ENCODE results near the gene TGFBR3.
A peak's percentile ranks its signal among the peaks of the same experiment; 100 is the strongest.

TGFBR3 gene

DNA sequence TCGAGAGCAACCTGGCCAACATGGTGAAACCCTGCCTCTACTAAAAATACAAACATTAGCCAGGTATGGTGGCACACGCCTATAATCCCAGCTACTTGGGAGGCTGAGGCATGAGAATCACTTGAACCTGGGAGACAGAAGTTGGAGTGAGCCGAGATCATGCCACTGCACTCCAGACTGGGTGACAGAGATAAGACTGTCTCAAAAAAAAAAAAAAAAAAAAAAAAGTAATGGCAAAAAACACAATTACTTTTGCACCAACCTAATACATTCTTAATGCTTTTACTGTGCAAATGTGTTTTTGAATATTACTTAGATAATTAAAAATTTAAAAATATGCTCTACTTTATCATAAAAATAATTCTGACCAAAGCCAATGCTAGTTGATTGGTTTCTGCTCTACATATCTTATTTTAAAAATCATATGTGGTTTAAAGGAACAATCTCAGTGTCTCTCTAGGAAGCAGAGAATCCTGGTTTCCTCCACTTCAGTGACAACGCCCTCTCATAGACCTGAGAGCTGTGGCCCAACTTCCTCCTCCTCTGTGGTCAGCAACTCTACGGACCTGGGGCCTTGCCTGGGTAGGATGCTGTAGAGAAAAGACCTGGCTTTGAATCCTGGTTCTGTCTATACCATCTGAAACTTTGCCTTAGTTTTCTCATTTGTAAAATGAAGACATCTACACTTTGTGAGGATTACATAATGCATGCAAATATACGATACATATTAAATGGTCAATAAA is 64.7 kb downstream of the TGFBR3 start:
- no peak for ATAC-seq

DNA sequence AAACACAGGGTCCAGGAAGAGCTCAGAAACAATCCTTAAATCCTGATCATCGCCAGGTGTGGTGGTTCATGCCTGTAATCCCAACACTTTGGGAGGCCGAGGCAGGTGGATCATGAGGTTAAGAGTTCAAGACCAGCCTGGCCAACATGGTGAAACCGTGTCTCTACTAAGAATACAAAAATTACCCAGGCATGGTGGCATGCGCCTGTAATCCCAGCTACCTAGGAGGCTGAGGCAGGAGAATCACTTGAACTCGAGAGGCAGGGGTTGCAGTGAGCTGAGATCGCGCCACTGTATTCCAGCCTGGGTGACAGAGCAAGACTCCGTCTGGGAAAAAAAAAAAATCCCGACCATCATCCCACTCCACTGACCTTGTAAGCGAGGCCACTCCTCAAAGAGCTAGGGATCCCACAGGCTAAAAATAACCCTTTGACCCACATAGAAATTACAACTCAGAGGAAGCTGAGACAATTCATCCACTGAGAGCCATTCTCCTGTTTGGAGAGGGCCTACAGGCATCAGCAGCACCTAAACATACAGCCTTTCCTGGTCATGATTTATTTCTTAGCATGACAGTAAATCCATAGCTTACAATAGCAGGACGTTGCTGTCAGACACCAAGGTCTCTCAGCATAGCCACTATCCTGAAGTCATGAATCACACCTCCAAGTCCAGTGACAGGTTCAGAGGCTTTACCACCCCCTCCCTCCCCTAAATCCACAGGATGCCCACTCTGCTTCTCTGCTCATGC is 66.7 kb downstream of the TGFBR3 start:
- no peak for ATAC-seq

DNA sequence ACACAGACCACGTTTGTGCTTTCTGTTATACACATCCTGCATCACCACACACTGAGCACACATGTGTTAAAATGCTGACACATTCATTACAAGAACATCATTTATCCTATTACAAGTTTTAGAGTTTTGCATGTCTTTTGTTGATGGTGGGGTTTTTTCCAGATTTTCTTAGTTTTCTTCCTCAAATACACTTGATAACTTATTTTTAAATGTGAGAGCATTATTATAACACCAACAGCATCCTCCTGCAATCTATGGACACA is 67.3 kb downstream of the TGFBR3 start:
- ATAC-seq, result no peak

DNA sequence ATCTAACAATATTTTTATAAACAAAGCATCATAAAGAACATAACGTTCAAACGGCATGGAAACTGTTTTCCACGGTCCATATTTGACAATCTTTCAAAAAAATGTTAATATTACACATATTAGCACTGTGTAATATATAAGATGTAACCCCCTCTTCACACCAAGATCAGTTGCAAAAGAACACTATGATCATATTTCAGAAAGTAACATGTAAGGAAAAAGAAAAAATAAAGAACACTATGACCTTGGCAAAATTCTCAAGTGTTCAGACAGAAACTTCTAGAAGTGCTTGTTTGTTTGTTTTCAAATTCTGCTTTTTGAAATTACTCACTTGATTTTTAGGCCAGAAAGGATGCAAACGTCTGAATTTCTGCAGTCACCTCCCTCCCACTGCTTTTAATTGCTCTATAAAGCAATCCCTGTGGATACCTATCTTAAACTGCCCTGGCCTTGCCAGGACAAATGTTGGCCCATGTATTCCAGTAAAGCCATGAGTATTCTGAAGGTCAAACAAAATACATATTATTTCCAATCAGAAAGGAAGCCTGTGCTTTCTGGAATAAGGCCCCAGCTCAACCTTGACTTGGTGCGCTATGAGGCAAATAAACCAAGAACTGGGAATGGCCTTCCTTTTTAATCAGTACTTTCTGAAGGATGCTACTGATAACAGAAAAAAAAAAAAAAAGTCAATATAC is 68.6 kb downstream of the TGFBR3 start:
- no peak for ATAC-seq

- no peak for ATAC-seq
These were observed 69.9 kb downstream of the TGFBR3 start for GRCh38 chr1:91816031-91816430.

DNA sequence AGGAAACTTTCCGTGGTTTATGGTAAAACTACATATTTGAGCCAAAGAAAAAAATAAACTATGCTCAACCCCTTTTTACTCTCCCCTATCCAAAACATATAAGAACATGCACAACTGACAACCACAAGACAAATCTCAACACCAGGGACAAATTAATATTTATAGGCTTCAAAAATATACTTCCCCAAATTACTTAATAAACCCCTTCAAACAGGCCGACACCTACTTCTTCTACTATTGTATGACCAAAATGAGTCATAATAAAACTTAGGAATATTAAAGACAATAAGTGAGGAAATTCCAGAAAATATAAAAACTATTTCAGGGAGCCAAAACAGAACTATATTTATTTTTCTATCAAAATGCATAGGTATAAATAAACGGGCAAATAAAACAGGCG is 71.5 kb downstream of the TGFBR3 start:
- ATAC-seq, result no peak

- no peak for ATAC-seq
These were observed 72.1 kb downstream of the TGFBR3 start for GRCh38 chr1:91813813-91814212.

- ATAC-seq, result no peak
These were observed 74.5 kb downstream of the TGFBR3 start for GRCh38 chr1:91811363-91812025.

DNA sequence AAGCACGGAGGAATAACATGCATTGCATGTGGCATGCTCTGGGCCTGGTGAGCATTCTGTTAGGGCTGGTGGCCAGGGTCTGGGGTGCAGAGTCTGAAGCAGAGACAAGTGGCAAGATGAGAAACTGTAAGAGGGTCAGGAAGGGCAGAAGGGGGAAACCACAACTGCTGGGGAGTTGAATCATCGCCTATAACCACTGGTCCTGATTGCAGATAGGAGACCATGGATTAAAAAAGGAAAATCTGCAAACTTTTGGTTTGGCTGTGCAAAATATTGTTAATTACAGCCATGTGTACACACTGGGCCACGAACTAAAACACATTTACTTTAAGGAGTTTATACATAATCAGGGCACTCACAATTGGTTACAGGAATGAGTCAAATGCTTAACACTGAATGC is 76.6 kb downstream of the TGFBR3 start:
- peak in 1 of 2 donors; percentile 33 for ATAC-seq

- ATAC-seq, result no peak
These were observed 77.9 kb downstream of the TGFBR3 start for GRCh38 chr1:91807921-91808620.

DNA sequence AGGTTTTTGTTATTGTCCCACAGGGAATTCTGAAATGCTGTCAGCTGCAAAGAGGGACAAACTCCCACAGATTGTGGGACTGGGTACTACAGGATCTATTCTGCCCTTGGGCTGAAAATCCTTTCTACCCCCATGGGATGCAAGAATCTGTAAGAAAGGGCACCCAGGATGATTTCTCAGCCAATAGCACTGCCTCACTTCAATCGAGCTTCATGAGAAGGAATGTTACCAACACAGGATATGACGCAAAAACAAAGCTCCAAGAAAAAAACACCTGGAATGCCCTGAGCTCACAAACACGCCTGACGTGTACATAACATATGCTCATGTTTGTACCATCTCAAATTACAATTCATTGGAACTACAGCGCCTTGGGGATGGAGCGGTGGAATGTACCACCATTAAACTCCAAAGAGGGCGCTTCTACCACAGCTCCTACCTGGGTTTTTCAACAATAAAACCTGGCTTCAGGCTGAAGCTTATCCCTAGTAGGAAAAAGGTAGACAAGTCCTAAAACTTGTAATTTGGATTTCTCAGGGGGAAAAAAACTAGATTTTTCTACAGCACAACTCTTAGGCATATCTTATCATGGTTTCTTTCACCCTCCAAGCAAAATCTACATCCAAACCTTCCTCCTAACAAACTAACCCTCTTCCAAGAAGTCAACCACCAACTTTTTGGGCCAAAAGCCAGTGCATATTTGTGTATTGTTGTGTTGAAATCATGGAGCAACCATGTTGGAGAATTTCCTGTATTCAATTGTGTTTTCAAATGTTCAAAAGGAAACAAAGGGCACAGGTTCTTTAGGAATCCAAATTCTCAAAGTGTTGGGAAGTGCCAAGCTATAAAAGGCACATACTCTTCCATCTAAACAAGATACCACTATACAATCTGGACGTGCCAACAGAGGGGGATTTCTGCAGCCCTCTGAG is 78.9 kb downstream of the TGFBR3 start:
- no peak for ATAC-seq

DNA sequence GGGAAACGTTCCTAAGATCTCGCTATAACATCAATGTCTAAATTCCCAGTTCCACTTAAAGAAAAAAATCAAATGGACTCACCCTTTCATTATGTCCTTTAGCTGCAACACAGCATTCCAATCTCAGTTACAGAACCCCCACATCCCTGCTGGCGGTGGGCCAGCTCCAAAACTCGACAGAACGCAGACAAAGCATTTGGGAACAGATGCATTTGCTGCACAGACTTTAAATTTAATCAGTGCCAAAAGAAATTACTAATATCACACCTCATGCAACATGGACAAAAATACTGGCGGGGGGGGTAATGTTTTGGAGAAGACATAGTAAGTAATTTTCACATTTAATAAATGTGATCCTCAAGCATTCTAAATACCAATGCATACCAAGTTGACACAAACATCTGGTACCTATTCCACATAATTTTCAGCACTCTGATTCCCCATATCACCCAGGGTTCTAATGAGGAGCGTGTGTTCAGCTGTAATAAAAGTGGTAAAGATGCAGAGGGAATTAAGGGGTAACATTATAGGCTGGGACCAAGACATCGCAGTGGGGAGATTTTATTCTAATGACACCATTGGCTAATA is 79.7 kb downstream of the TGFBR3 start:
- ATAC-seq, result no peak

DNA sequence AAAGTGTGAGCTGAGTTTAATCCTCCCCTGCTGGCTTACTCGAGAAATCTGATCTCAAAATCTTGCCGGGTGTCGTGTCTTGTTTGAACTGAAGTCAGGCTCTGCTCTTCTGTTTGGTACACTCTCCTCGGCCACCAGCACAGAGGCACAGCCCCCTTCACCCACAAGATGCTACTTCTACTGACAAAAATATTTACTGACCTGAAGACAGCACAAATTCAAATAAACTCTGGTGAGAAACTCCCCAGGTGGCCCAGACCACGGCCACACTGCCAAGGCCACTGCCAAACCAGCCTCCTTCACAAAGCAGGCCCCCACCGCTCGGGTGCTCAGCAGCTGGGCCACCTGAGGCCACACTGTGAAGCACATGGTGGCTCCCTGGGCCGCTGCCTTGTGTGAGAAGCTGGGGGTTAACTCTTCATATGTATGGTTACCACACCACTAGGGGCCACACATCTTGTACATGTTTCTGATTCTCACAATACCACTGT is 80.6 kb downstream of the TGFBR3 start:
- ATAC-seq, result no peak

GRCh38 chr1:91804546-91805023 is 81.4 kb downstream of the TGFBR3 start:
- ATAC-seq, result peak; percentile 46 to 66

- peak; percentile 81 to 85 for ATAC-seq
These were observed 82.0 kb downstream of the TGFBR3 start for GRCh38 chr1:91803847-91804545.

- no peak for ATAC-seq
These were observed 82.8 kb downstream of the TGFBR3 start for GRCh38 chr1:91803123-91803522.

- no peak for ATAC-seq
These were observed 84.3 kb downstream of the TGFBR3 start for GRCh38 chr1:91801496-91802115.

DNA sequence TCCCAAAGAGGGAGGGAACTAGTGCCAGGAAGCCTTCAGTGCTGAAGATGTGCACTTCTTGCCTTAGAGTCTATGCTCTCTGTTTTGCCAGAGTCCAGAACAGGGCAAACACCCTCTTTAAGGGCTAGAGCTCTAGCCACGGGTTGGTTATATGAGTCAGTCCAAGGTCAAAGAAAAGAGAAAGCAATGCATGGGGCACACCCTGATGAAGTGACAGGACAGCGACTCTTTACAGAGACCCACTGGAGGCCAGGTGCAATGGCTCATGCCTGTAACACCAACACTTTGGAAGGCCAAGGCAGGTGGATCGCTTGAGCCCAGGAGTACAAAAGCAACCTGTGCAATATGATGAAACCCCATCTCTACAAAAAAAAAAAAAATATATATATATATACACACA is 86.1 kb downstream of the TGFBR3 start:
- ATAC-seq, result no peak

DNA sequence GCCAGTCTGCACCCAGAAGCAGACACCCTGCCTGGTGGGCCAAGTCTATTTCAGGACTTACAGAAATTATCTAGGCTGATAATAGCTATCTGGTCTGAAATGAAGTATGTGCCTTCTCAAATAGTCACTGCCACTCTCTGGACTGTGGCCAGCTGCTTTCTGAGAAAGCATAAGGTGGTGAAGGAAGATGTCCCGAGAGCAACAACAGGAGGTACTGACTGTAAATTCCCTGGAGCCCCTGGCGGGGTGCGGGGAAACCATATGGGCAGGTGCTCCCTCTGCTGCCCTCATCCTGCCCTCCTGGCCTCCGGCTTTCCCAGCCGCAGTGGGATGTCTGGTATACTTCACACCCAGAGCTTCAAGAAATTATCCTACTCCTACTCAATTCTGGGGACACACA is 86.8 kb downstream of the TGFBR3 start:
- no peak for ATAC-seq

DNA sequence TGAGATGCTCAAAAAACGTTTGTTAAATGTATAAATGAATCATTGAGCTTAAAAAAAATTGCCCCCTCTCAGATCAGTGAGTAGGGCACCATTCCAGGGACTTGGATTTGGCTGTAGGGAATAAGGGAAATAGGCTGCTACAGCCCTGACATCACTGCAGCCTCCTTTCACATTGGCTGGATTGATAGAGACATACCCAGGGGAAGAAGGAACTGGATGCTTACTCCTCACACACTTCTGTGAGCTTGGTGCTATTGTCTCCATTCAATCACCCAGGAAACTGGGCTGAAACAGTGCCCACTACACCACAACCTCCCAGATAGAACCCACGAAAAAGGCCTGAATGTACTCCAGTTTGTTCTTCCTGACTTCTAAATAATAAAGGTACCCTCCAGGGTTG is 87.2 kb downstream of the TGFBR3 start:
- no peak for ATAC-seq
